Endothelial cell of umbilical vein (primary cell): Measurements from ENCODE around the gene UBASH3A.

Experiments
- EZH2 ChIP-seq: IDR thresholded peaks from 2 replicates; pipeline ENCODE4 v1.6.1; 2012; ENCODE audit warnings: borderline replicate concordance, low read depth, mild to moderate bottlenecking, moderate library complexity, low read length, inconsistent platforms; ENCODE audit not compliant: severe bottlenecking
- GATA2 ChIP-seq: IDR thresholded peaks from 2 replicates; pipeline ENCODE4 v1.7.0; 2011; ENCODE audit warnings: low read depth, mild to moderate bottlenecking, moderate library complexity, mixed read lengths, low read length; ENCODE audit not compliant: insufficient read length, insufficient read depth
- MAX ChIP-seq: IDR thresholded peaks from 2 replicates; pipeline ENCODE4 v1.6.1; 2011; ENCODE audit not compliant: insufficient read depth, insufficient read length
- POLR2A ChIP-seq: IDR thresholded peaks from 2 replicates; pipeline ENCODE4 v1.6.1; 2012; ENCODE audit warnings: low read depth, mild to moderate bottlenecking, control low read depth, low read length
- POLR2AphosphoS5 ChIP-seq: IDR thresholded peaks from 2 replicates; pipeline ENCODE4 v1.6.1; 2012; ENCODE audit warnings: low read depth, mild to moderate bottlenecking, control low read depth, low read length, moderate library complexity; ENCODE audit not compliant: insufficient read depth
- TF ChIP-seq, protein P1 (sequence below), 2 donors: IDR thresholded peaks; 1 replicate in 1 of 2; 2 replicates in 1 of 2; pipeline ENCODE4 v1.5.1; 2011; ENCODE audit warnings: low read length in 2 of 2, mild to moderate bottlenecking in 2 of 2, moderate library complexity in 2 of 2, control low read depth in 1 of 2, inconsistent platforms in 1 of 2, low read depth in 1 of 2; ENCODE audit not compliant: insufficient read depth in 1 of 2; ENCODE audit errors: extremely low read depth in 1 of 2

- TF ChIP-seq, protein P1, sequence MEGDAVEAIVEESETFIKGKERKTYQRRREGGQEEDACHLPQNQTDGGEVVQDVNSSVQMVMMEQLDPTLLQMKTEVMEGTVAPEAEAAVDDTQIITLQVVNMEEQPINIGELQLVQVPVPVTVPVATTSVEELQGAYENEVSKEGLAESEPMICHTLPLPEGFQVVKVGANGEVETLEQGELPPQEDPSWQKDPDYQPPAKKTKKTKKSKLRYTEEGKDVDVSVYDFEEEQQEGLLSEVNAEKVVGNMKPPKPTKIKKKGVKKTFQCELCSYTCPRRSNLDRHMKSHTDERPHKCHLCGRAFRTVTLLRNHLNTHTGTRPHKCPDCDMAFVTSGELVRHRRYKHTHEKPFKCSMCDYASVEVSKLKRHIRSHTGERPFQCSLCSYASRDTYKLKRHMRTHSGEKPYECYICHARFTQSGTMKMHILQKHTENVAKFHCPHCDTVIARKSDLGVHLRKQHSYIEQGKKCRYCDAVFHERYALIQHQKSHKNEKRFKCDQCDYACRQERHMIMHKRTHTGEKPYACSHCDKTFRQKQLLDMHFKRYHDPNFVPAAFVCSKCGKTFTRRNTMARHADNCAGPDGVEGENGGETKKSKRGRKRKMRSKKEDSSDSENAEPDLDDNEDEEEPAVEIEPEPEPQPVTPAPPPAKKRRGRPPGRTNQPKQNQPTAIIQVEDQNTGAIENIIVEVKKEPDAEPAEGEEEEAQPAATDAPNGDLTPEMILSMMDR (IDR thresholded peaks at IDR 0.05; ENCODE audit: extremely low read depth in 1 of 2, insufficient read depth in 1 of 2, low read depth in 1 of 2, low read length in 2 of 2), result no peak
- TF ChIP-seq MAX (no peak), POLR2AphosphoS5 (no peak), POLR2A (no peak), EZH2 (no peak), GATA2 (no peak)
Measured at GRCh38 chr21:42447182-42447581, 43.5 kb downstream of the UBASH3A start.
